ENCODE results near the gene SPATA3.

DNA sequence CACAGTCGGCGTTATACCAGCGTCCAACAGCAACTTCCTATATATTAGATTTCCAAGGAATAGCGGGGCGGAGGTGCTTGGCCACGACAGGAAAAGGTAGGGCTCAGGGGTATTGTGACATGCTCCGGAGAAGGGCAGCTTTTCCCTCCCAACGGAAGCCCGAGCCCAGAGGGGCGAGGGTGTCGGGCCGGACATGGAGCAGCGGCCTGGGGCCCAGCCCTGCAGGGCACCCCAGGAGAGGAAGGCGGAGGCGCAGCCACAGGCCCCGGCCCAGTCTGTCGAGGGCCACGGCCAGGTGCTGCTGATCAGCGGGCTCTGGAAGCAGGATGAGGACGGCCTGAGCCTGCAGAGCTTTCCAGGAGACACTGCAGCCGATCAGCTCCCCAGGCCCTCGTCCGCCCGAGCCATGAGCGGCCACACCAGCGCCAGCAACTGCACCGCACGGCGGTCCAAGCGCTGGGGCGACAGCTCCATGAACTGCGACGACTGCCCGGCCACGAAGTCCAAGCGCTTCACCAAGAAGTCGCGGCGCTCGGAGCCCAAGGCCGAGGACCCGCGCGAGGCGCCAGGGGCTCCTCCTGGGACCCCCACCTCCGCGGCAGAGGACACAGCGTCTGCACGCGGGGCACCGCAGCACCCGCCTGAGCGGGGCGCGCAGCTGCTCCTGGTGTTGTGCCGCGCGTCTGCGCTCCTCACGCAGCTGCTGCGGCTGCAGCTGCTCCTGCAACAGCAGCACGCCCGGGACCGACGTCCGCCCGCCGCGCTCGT lies 5.6 kb upstream of the SPATA3 start:
- TF ChIP-seq, protein P1, sequence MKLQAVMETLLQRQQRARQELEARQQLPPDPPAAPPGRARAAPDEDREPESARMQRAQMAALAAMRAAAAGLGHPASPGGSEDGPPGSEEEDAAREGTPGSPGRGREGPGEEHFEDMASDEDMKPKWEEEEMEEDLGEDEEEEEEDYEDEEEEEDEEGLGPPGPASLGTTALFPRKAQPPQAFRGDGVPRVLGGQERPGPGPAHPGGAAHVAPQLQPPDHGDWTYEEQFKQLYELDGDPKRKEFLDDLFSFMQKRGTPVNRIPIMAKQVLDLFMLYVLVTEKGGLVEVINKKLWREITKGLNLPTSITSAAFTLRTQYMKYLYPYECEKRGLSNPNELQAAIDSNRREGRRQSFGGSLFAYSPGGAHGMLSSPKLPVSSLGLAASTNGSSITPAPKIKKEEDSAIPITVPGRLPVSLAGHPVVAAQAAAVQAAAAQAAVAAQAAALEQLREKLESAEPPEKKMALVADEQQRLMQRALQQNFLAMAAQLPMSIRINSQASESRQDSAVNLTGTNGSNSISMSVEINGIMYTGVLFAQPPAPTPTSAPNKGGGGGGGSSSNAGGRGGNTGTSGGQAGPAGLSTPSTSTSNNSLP (IDR thresholded peaks at IDR 0.05; ENCODE audit: low read depth, low read length): no peak
- TF ChIP-seq ZNF460 (CRISPR knock-in tag; IDR thresholded peaks at IDR 0.05; ENCODE audit: borderline replicate concordance) (no peak), ZNF296 (CRISPR knock-in tag; conservative IDR thresholded peaks at IDR 0.05) (no peak), HNRNPH1 (optimal IDR thresholded peaks at IDR 0.05; ENCODE audit: low read depth, low read length) (no peak), ZNF367 (CRISPR knock-in tag; IDR thresholded peaks at IDR 0.05; ENCODE audit: borderline replicate concordance) (no peak), ZNF629 (CRISPR knock-in tag; conservative IDR thresholded peaks at IDR 0.05) (no peak)
